HEK293 (cell line): ENCODE results near the gene CCT8.

ENCODE experiments used
- CTCF ChIA-PET: fragments of 350-600 bp; formaldehyde crosslinking; extraction: SDS; loops from one replicate; lab custom pipeline; 2021; ENCODE audit warnings: antibody characterized with exemption; lab: Yijun Ruan, JAX
- POLR2A ChIA-PET: fragments of 300-600 bp; formaldehyde crosslinking; extraction: SDS; loops from one replicate; lab custom pipeline; 2020; ENCODE audit warnings: antibody characterized with exemption, inconsistent platforms; lab: Yijun Ruan, JAX
- H3K27ac ChIP-seq: fragments of 200-500 bp; sonication (Bioruptor generic); 2 replicates; pipeline ENCODE4 v1.5.1; 2014; ENCODE audit warnings: low read depth, low read length, control low read depth, inconsistent platforms; ENCODE audit errors: extremely low read depth
- H3K36me3 ChIP-seq, 2 experiments: fragments of 200-500 bp in 1 of 2; sonication (Bioruptor generic) in 1 of 2; 1 replicate in 1 of 2; 2 replicates in 1 of 2; pipeline ENCODE4 v1.5.1; 2014 to 2017; ENCODE audit warnings: inconsistent platforms in 2 of 2, low read length in 2 of 2; ENCODE audit not compliant: control insufficient read depth in 2 of 2, insufficient read depth in 1 of 2
- H3K4me1 ChIP-seq: fragments of 200-500 bp; sonication (Bioruptor generic); 2 replicates; pipeline ENCODE4 v1.5.1; 2014; ENCODE audit warnings: mild to moderate bottlenecking, low read length, inconsistent platforms; ENCODE audit not compliant: control insufficient read depth, insufficient read depth
- H3K4me3 ChIP-seq: 2 replicates; pipeline ENCODE4 v1.5.1; 2011; ENCODE audit warnings: low read depth, mild to moderate bottlenecking, control low read depth, low read length, moderate library complexity
- H3K9me3 ChIP-seq: fragments of 200-500 bp; sonication (Bioruptor generic); 2 replicates; pipeline ENCODE4 v1.5.1; 2014; ENCODE audit warnings: low read depth, low read length, inconsistent platforms; ENCODE audit not compliant: control insufficient read depth, insufficient read depth
- ATF2 ChIP-seq: fragments of 450-650 bp; formaldehyde crosslinking; IDR thresholded peaks from 2 replicates; pipeline ENCODE4 v1.5.1; 2016; ENCODE audit warnings: missing biosample characterization, missing genetic modification characterization, low read depth
- BCL11A ChIP-seq: fragments of 450-650 bp; formaldehyde crosslinking; IDR thresholded peaks from 2 replicates; pipeline ENCODE4 v1.5.1; 2016; ENCODE audit warnings: low read depth, missing biosample characterization, missing genetic modification characterization
- GLIS1 ChIP-seq: fragments of 450-650 bp; formaldehyde crosslinking; IDR thresholded peaks from 2 replicates; pipeline ENCODE4 v1.5.1; 2016; ENCODE audit warnings: missing biosample characterization, missing genetic modification characterization
- KLF16 ChIP-seq: fragments of 450-650 bp; formaldehyde crosslinking; IDR thresholded peaks from 2 replicates; pipeline ENCODE4 v1.5.1; 2017; ENCODE audit warnings: missing biosample characterization, missing genetic modification characterization
- SETDB1 ChIP-seq: IDR thresholded peaks from one replicate; pipeline ENCODE4 v1.6.1; 2017; ENCODE audit warnings: mild to moderate bottlenecking, low read length, moderate library complexity, mixed read lengths; ENCODE audit not compliant: insufficient read length
- ZBTB10 ChIP-seq: fragments of 450-650 bp; formaldehyde crosslinking; IDR thresholded peaks from 2 replicates; pipeline ENCODE4 v1.5.1; 2016; ENCODE audit warnings: missing biosample characterization, missing genetic modification characterization
- ZBTB11 ChIP-seq: fragments of 450-650 bp; formaldehyde crosslinking; conservative IDR thresholded peaks from 2 replicates; pipeline ENCODE4 v1.5.1; 2016; ENCODE audit warnings: low read depth, missing biosample characterization, missing genetic modification characterization
- ZNF138 ChIP-seq: fragments of 450-650 bp; formaldehyde crosslinking; IDR thresholded peaks from 2 replicates; pipeline ENCODE4 v1.5.1; 2016; ENCODE audit warnings: missing biosample characterization, missing genetic modification characterization, borderline replicate concordance
- ZNF146 ChIP-seq: fragments of 450-650 bp; formaldehyde crosslinking; IDR thresholded peaks from 2 replicates; pipeline ENCODE4 v1.5.1; 2016; ENCODE audit warnings: missing biosample characterization, missing genetic modification characterization
- ZNF169 ChIP-seq: fragments of 450-650 bp; formaldehyde crosslinking; IDR thresholded peaks from 2 replicates; pipeline ENCODE4 v1.5.1; 2016; ENCODE audit warnings: missing biosample characterization, missing genetic modification characterization
- ZNF23 ChIP-seq: fragments of 450-650 bp; formaldehyde crosslinking; IDR thresholded peaks from 2 replicates; pipeline ENCODE4 v1.5.1; 2016; ENCODE audit warnings: missing biosample characterization, missing genetic modification characterization, borderline replicate concordance
- ZNF311 ChIP-seq: fragments of 450-650 bp; formaldehyde crosslinking; IDR thresholded peaks from 2 replicates; pipeline ENCODE4 v1.5.1; 2017; ENCODE audit warnings: missing biosample characterization, missing genetic modification characterization, borderline replicate concordance
- ZNF398 ChIP-seq: fragments of 450-650 bp; formaldehyde crosslinking; IDR thresholded peaks from 2 replicates; pipeline ENCODE4 v1.5.1; 2017; ENCODE audit warnings: missing biosample characterization, missing genetic modification characterization
- ZNF433 ChIP-seq: fragments of 450-650 bp; formaldehyde crosslinking; IDR thresholded peaks from 2 replicates; pipeline ENCODE4 v1.5.1; 2016; ENCODE audit warnings: missing biosample characterization, missing genetic modification characterization, low read depth
- ZNF488 ChIP-seq: fragments of 450-650 bp; formaldehyde crosslinking; IDR thresholded peaks from 2 replicates; pipeline ENCODE4 v1.5.1; 2016; ENCODE audit warnings: missing biosample characterization, missing genetic modification characterization
- ZNF510 ChIP-seq: fragments of 450-650 bp; formaldehyde crosslinking; IDR thresholded peaks from 2 replicates; pipeline ENCODE4 v1.5.1; 2018; ENCODE audit warnings: mild to moderate bottlenecking, missing genetic modification characterization, missing biosample characterization; ENCODE audit not compliant: insufficient replicate concordance
- ZNF596 ChIP-seq: fragments of 450-650 bp; IDR thresholded peaks from 2 replicates; pipeline ENCODE4 v1.5.0; 2018; ENCODE audit warnings: missing biosample characterization, mild to moderate bottlenecking, missing genetic modification characterization, moderate library complexity
- ZNF664 ChIP-seq: fragments of 450-650 bp; formaldehyde crosslinking; IDR thresholded peaks from 2 replicates; pipeline ENCODE4 v1.5.1; 2016; ENCODE audit warnings: missing biosample characterization, missing genetic modification characterization
- ZNF670 ChIP-seq: fragments of 450-650 bp; formaldehyde crosslinking; IDR thresholded peaks from 2 replicates; pipeline ENCODE4 v1.5.1; 2016; ENCODE audit warnings: missing biosample characterization, missing genetic modification characterization, low read depth

The CCT8 gene

GRCh38 chr21:29104239-29104708 is 30.8 kb upstream of the CCT8 start:
- ChIA-PET POLR2A (interaction anchor here (0.6 to 2.1 kb wide), 4 partner anchors 11 to 1060 kb away, joined by 3 to 8 read pairs (median 4); no protein-coding TSS in a partner anchor), CTCF (interaction anchor here (1.0 to 3.4 kb wide), 6 partner anchors 11 to 272 kb away, joined by 3 to 15 read pairs (median 6); no protein-coding TSS in a partner anchor)
- Histone ChIP-seq H3K27ac (no peak overlapping the region), H3K4me1 (peaks cover 1% of the 10 kb centered on the region; the same call in 1 of the 2 replicates), H3K9me3 (no peaks in the 10 kb centered on the region), H3K36me3 (no peaks in the 10 kb centered on the region), H3K4me3 (no peak overlapping the region)
- TF ChIP-seq ZNF664 (tag by site-specific recombination) (no peak), ZNF670 (tag by site-specific recombination) (no peak), SETDB1 (peak; percentile 42)

- Histone ChIP-seq H3K4me3 (no peak overlapping the region), H3K36me3 (no peaks in the 10 kb centered on the region), H3K9me3 (no peaks in the 10 kb centered on the region), H3K4me1 (no peaks in the 10 kb centered on the region), H3K27ac (no peak overlapping the region)
- POLR2A ChIA-PET, result interaction anchor here (0.5 to 1.2 kb wide), 2 partner anchors 22 to 78 kb away, joined by 3 read pairs; no protein-coding TSS in a partner anchor
- CTCF ChIA-PET, result no interaction called here
- TF ChIP-seq ZNF138 (tag by site-specific recombination) (no peak), ZNF23 (tag by site-specific recombination) (no peak), ZNF596 (tag by site-specific recombination) (no peak), ZNF398 (tag by site-specific recombination) (no peak), BCL11A (tag by site-specific recombination) (no peak), ZNF169 (tag by site-specific recombination) (no peak), ZNF510 (tag by site-specific recombination) (no peak), ZNF433 (tag by site-specific recombination) (no peak), ZNF311 (no peak), GLIS1 (tag by site-specific recombination) (no peak), ATF2 (no peak), KLF16 (tag by site-specific recombination) (no peak), ZNF146 (tag by site-specific recombination) (no peak), ZNF670 (tag by site-specific recombination) (no peak), ZBTB11 (tag by site-specific recombination) (no peak), ZBTB10 (tag by site-specific recombination) (no peak), ZNF488 (tag by site-specific recombination) (no peak)
These were observed 29.4 kb upstream of the CCT8 start for GRCh38 chr21:29102791-29103257.
